Stimulated activated CD4-positive, alpha-beta T cell treated with anti-CD3 and anti-CD28 coated beads, Interleukin-4, amount 100 ng/mL, for 24 hours (primary cell): ENCODE data around the gene MAPK7.

Source experiments
- DNase-seq: peaks from one replicate; pipeline ENCODE4 v3.0.0-alpha.2; 2020

MAPK7 gene

GRCh38 chr17:19381741-19382444, 3.6 kb downstream of the MAPK7 start:
- no peak for DNase-seq

GRCh38 chr17:19382531-19383444, 4.5 kb downstream of the MAPK7 start:
- DNase-seq: no peak

- no peak for DNase-seq
These were observed 5.6 kb downstream of the MAPK7 start for GRCh38 chr17:19383681-19384470.

- no peak for DNase-seq
These were observed 6.6 kb downstream of the MAPK7 start for GRCh38 chr17:19384723-19385391.

- no peak for DNase-seq
These were observed 7.3 kb downstream of the MAPK7 start for GRCh38 chr17:19385521-19385983.

- no peak for DNase-seq
These were observed 8.0 kb downstream of the MAPK7 start for GRCh38 chr17:19386051-19386929.

GRCh38 chr17:19386974-19387920, 8.9 kb downstream of the MAPK7 start, which contains the start of gene MFAP4:
MFAP4 (minus strand) TSS chr17:19387190; CDS start chr17:19387155, 35 bp downstream.
- no peak for DNase-seq

- no peak for DNase-seq
These were observed 9.7 kb downstream of the MAPK7 start for GRCh38 chr17:19387921-19388521.

GRCh38 chr17:19388791-19389785, 10.8 kb downstream of the MAPK7 start:
- DNase-seq: no peak

- no peak for DNase-seq
These were observed 12.7 kb downstream of the MAPK7 start for GRCh38 chr17:19390951-19391350.

- no peak for DNase-seq
These were observed 13.1 kb downstream of the MAPK7 start for GRCh38 chr17:19391432-19391831.

- DNase-seq: no peak
These were observed 14.0 kb downstream of the MAPK7 start for GRCh38 chr17:19392303-19392702.

GRCh38 chr17:19397556-19398041, 19.3 kb downstream of the MAPK7 start:
- no peak for DNase-seq

GRCh38 chr17:19398301-19399181, 20.2 kb downstream of the MAPK7 start:
- DNase-seq: no peak

GRCh38 chr17:19399750-19400450, 21.6 kb downstream of the MAPK7 start:
- no peak for DNase-seq

- no peak for DNase-seq
These were observed 23.2 kb downstream of the MAPK7 start for GRCh38 chr17:19401321-19402010.
